GM23338 (cell line): ENCODE measurements around the gene SVIL. TPM values are rescaled to one million over a fixed set of nuclear protein-coding genes. Genes with fewer than 3 reads are reported as not detected.

Source experiments
- ATAC-seq: fragments of 200-7000 bp; cut with Tn5 transposase; 3 replicates; pipeline ENCODE4 v1.9.1; 2020
- DNase-seq: peaks from one replicate; pipeline ENCODE4 v3.0.0-alpha.2; 2015; ENCODE audit warnings: low spot score
- H2AFZ ChIP-seq: fragments of 200-600 bp; sonication (generic); 2 replicates; pipeline ENCODE4 v1.8.0; 2016; ENCODE audit warnings: antibody characterized with exemption, mild to moderate bottlenecking, moderate library complexity
- H3F3A ChIP-seq: fragments of 200-600 bp; sonication (generic); replicated peaks from 2 replicates; pipeline ENCODE4 v1.8.0; 2017; ENCODE audit warnings: antibody characterized with exemption, mixed run types, low read depth
- H3K27ac ChIP-seq: fragments of 200-600 bp; sonication (generic); 2 replicates; pipeline ENCODE4 v1.6.1; 2016; ENCODE audit warnings: low read depth
- H3K27me3 ChIP-seq: fragments of 200-600 bp; sonication (generic); 2 replicates; pipeline ENCODE4 v1.8.0; 2016; ENCODE audit warnings: mild to moderate bottlenecking, mixed run types, moderate library complexity; ENCODE audit not compliant: insufficient read depth
- H3K36me3 ChIP-seq: fragments of 200-600 bp; sonication (generic); 2 replicates; pipeline ENCODE4 v1.8.0; 2016; ENCODE audit warnings: mild to moderate bottlenecking; ENCODE audit not compliant: insufficient read depth
- H3K4me1 ChIP-seq: fragments of 200-600 bp; sonication (generic); 2 replicates; pipeline ENCODE4 v1.8.0; 2016; ENCODE audit warnings: mild to moderate bottlenecking, moderate library complexity; ENCODE audit not compliant: insufficient read depth
- H3K4me2 ChIP-seq: fragments of 200-600 bp; sonication (generic); 2 replicates; pipeline ENCODE4 v1.7.1; 2017; ENCODE audit warnings: mixed run types
- H3K4me3 ChIP-seq: fragments of 200-600 bp; sonication (generic); 2 replicates; pipeline ENCODE4 v1.6.1; 2016; ENCODE audit warnings: mixed run types
- H3K79me2 ChIP-seq: fragments of 200-600 bp; sonication (generic); replicated peaks from 2 replicates; pipeline ENCODE4 v1.8.0; 2017; ENCODE audit warnings: mild to moderate bottlenecking; ENCODE audit not compliant: insufficient read depth
- H3K9me2 ChIP-seq: fragments of 200-600 bp; sonication (generic); 2 replicates; pipeline ENCODE4 v1.8.0; 2017; ENCODE audit not compliant: insufficient read depth
- H4K20me1 ChIP-seq: fragments of 200-600 bp; sonication (generic); replicated peaks from 2 replicates; pipeline ENCODE4 v1.8.0; 2017; ENCODE audit warnings: mild to moderate bottlenecking; ENCODE audit not compliant: insufficient read depth
- H3K27ac Mint-ChIP-seq: 2 replicates; pipeline ENCODE4 v1.8.0; 2020; ENCODE audit warnings: inconsistent platforms, mild to moderate bottlenecking, moderate library complexity, mixed read lengths
- H3K27me3 Mint-ChIP-seq: 3 replicates; pipeline ENCODE4 v1.8.0; 2022; ENCODE audit warnings: low read depth, mild to moderate bottlenecking, moderate library complexity, mixed read lengths, inconsistent platforms; ENCODE audit not compliant: insufficient read depth, poor library complexity
- H3K36me3 Mint-ChIP-seq: 3 replicates; pipeline ENCODE4 v1.8.0; 2021; ENCODE audit warnings: low read depth, mild to moderate bottlenecking, inconsistent platforms, moderate library complexity, mixed read lengths
- H3K4me1 Mint-ChIP-seq: 3 replicates; pipeline ENCODE4 v1.8.0; 2020; ENCODE audit warnings: mild to moderate bottlenecking, inconsistent platforms, mixed read lengths
- H3K4me3 Mint-ChIP-seq: 3 replicates; pipeline ENCODE4 v1.8.0; 2021; ENCODE audit warnings: moderate library complexity, mild to moderate bottlenecking, inconsistent platforms, mixed read lengths
- H3K9me3 Mint-ChIP-seq: 3 replicates; pipeline ENCODE4 v1.8.0; 2020; ENCODE audit warnings: moderate library complexity, mild to moderate bottlenecking, inconsistent platforms, mixed read lengths
- CREB1 ChIP-seq: fragments of 250-450 bp; sonication (Bioruptor Pico); IDR thresholded peaks from 2 replicates; pipeline ENCODE4 v1.5.0; 2020; ENCODE audit warnings: low read depth, mild to moderate bottlenecking, moderate library complexity
- CTCF ChIP-seq, 2 experiments: fragments of 200-600 bp in 1 of 2; sonication (generic) in 1 of 2; conservative IDR thresholded peaks; 2 replicates each; pipeline versions ENCODE4 v1.5.1 to v1.6.1; 2016 to 2017; ENCODE audit warnings: antibody characterized with exemption in 2 of 2, low read depth in 2 of 2, mild to moderate bottlenecking in 2 of 2, moderate library complexity in 1 of 2
- ETS1 ChIP-seq: IDR thresholded peaks from 2 replicates; pipeline ENCODE4 v1.6.1; 2016; ENCODE audit warnings: antibody characterized with exemption
- EZH2 ChIP-seq: fragments of 200-600 bp; sonication (generic); IDR thresholded peaks from one replicate; pipeline ENCODE4 v1.8.0; 2017; ENCODE audit warnings: antibody characterized with exemption, mild to moderate bottlenecking, low read depth; ENCODE audit not compliant: unreplicated experiment
- EZH2phosphoT487 ChIP-seq: fragments of 200-600 bp; sonication (generic); IDR thresholded peaks from one replicate; pipeline ENCODE4 v1.8.1; 2018; ENCODE audit warnings: antibody characterized with exemption; ENCODE audit not compliant: unreplicated experiment
- JUNB ChIP-seq: IDR thresholded peaks from one replicate; pipeline ENCODE4 v1.6.1; 2016; ENCODE audit warnings: antibody characterized with exemption; ENCODE audit not compliant: unreplicated experiment
- NANOG ChIP-seq: IDR thresholded peaks from 2 replicates; pipeline ENCODE4 v1.6.1; 2016; ENCODE audit warnings: antibody characterized with exemption, borderline replicate concordance
- POLR2AphosphoS5 ChIP-seq: IDR thresholded peaks from 2 replicates; pipeline ENCODE4 v1.6.1; 2016; ENCODE audit warnings: antibody characterized with exemption, low read depth
- REST ChIP-seq: IDR thresholded peaks from one replicate; pipeline ENCODE4 v1.6.1; 2018; ENCODE audit warnings: antibody characterized with exemption; ENCODE audit not compliant: unreplicated experiment
- STAT1 ChIP-seq: IDR thresholded peaks from one replicate; pipeline ENCODE4 v1.6.1; 2016; ENCODE audit warnings: antibody characterized with exemption; ENCODE audit not compliant: unreplicated experiment
- ZNF114 ChIP-seq: fragments of 250-450 bp; sonication (Bioruptor Pico); IDR thresholded peaks from 2 replicates; pipeline ENCODE4 v1.5.0; 2020; ENCODE audit warnings: mild to moderate bottlenecking, moderate library complexity
- ZNF331 ChIP-seq: fragments of 250-450 bp; sonication (Bioruptor Pico); IDR thresholded peaks from 2 replicates; pipeline ENCODE4 v1.5.0; 2020; ENCODE audit warnings: low read depth, mild to moderate bottlenecking, moderate library complexity
- ZNF462 ChIP-seq: fragments of 250-450 bp; sonication (Bioruptor Pico); IDR thresholded peaks from 2 replicates; pipeline ENCODE4 v1.5.0; 2020; ENCODE audit warnings: mild to moderate bottlenecking, moderate library complexity
- polyA plus RNA-seq: library from polyadenylated mRNA; unstranded; fragments of >200 nt; fragmentation: Nextera tagmentation; extraction: Ambion mirVana; gene quantifications from 2 replicates; pipeline ENCODE4 v1.2.1, GENCODE V29; 2016
- total RNA-seq: library from RNA; depleted of rRNA; stranded (reverse); fragments of >200 nt; shearing (Covaris generic); gene quantifications from 2 replicates; pipeline ENCODE4 v1.2.3, GENCODE V29; 2014

The SVIL gene
- total and polyA plus RNA-seq, 2 experiments from 2014 or later, result 8.8 to 34.9 TPM

- Mint-ChIP-seq H3K4me3 (no peak overlapping the region), H3K36me3 (no peaks in the 10 kb centered on the region)
These were observed 11.0 kb downstream of the SVIL start for GRCh38 chr10:29623797-29624196.

More at GRCh38 chr10:29623797-29624196, 11.0 kb downstream of the SVIL start:
- no peak for TF ChIP-seq ZNF462 (CRISPR knock-in tag)
- no peak for TF ChIP-seq ZNF331 (CRISPR knock-in tag)
- no peak for TF ChIP-seq NANOG
- TF ChIP-seq EZH2, result no peak
- TF ChIP-seq ETS1, result no peak
- no peak for TF ChIP-seq EZH2phosphoT487
- no peak for TF ChIP-seq ZNF114 (CRISPR knock-in tag)
- TF ChIP-seq CREB1 (CRISPR knock-in tag), result no peak
- TF ChIP-seq JUNB, result no peak
- TF ChIP-seq REST, result no peak
- no peak for TF ChIP-seq STAT1
- TF ChIP-seq CTCF (conservative IDR thresholded peaks at IDR 0.05; ENCODE audit: low read depth in 2 of 2), result no peak
- no peak for TF ChIP-seq POLR2AphosphoS5
- Histone ChIP-seq H3K79me2 (no peaks in the 10 kb centered on the region), H3K4me3 (no peak overlapping the region), H3K27me3 (no peaks in the 10 kb centered on the region), H3K27ac (no peak overlapping the region), H3K9me2 (no peaks in the 10 kb centered on the region), H3K36me3 (no peaks in the 10 kb centered on the region), H3K4me1 (peaks cover 13% of the 10 kb centered on the region), H3K4me2 (no peak overlapping the region), H2AFZ (no peak overlapping the region), H3F3A (no peaks in the 10 kb centered on the region), H4K20me1 (no peaks in the 10 kb centered on the region)
- Mint-ChIP-seq H3K9me3 (no peaks in the 10 kb centered on the region; the same call in 2 of the 3 replicates), H3K27ac (no peak overlapping the region), H3K27me3 (peaks cover 3% of the 10 kb centered on the region), H3K4me1 (peaks cover 28% of the 10 kb centered on the region)
- no peak for ATAC-seq
- DNase-seq, result no peak
